Endothelial cell (in vitro differentiated cells): ENCODE results near the gene LEAP2. TPM values are rescaled to one million over a fixed set of nuclear protein-coding genes. Genes with fewer than 3 reads are reported as not detected.

Source experiments
- DNase-seq: peaks from one replicate; pipeline ENCODE4 v3.0.0; 2021; ENCODE audit warnings: low spot score
- H3K27ac Mint-ChIP-seq: one replicate; pipeline ENCODE4 v1.8.0; 2021; ENCODE audit warnings: mixed read lengths, inconsistent platforms; ENCODE audit not compliant: unreplicated experiment
- H3K27me3 Mint-ChIP-seq: one replicate; pipeline ENCODE4 v1.8.0; 2021; ENCODE audit warnings: mild to moderate bottlenecking, moderate library complexity, mixed read lengths, inconsistent platforms; ENCODE audit not compliant: unreplicated experiment
- H3K36me3 Mint-ChIP-seq: one replicate; pipeline ENCODE4 v1.8.0; 2021; ENCODE audit warnings: mild to moderate bottlenecking, low read depth, mixed read lengths, inconsistent platforms; ENCODE audit not compliant: unreplicated experiment
- H3K4me1 Mint-ChIP-seq: one replicate; pipeline ENCODE4 v1.8.0; 2021; ENCODE audit warnings: mild to moderate bottlenecking, mixed read lengths, inconsistent platforms; ENCODE audit not compliant: unreplicated experiment
- H3K4me3 Mint-ChIP-seq: one replicate; pipeline ENCODE4 v1.8.0; 2021; ENCODE audit warnings: mild to moderate bottlenecking, mixed read lengths, inconsistent platforms; ENCODE audit not compliant: unreplicated experiment
- H3K9me3 Mint-ChIP-seq: one replicate; pipeline ENCODE4 v1.8.0; 2021; ENCODE audit warnings: mixed read lengths, inconsistent platforms; ENCODE audit not compliant: unreplicated experiment
- CTCF ChIP-seq: fragments of 200-600 bp; sonication (generic); IDR thresholded peaks from one replicate; pipeline ENCODE4 v1.5.0; 2021; ENCODE audit warnings: antibody characterized with exemption; ENCODE audit not compliant: unreplicated experiment
- total RNA-seq: library from RNA; stranded (reverse); fragmentation: NEBNext Ultra II Directional; extraction: Animal tissue kit (Norgen Biotek cat#: 25700); gene quantifications from one replicate; pipeline ENCODE4 v1.2.1, GENCODE V29; 2021; ENCODE audit not compliant: unreplicated experiment

The LEAP2 gene
- total RNA-seq, 1 donor from 2014 or later: 0.82 TPM

- Mint-ChIP-seq H3K4me3 (no peak overlapping the region), H3K4me1 (peaks cover 6% of the 10 kb centered on the region), H3K9me3 (no peaks in the 10 kb centered on the region), H3K27ac (no peak overlapping the region), H3K27me3 (peaks cover 4% of the 10 kb centered on the region), H3K36me3 (no peaks in the 10 kb centered on the region)
- DNase-seq: no peak
- no peak for TF ChIP-seq CTCF
Observed at GRCh38 chr5:132860742-132861141, 12.7 kb upstream of the LEAP2 start.

DNA sequence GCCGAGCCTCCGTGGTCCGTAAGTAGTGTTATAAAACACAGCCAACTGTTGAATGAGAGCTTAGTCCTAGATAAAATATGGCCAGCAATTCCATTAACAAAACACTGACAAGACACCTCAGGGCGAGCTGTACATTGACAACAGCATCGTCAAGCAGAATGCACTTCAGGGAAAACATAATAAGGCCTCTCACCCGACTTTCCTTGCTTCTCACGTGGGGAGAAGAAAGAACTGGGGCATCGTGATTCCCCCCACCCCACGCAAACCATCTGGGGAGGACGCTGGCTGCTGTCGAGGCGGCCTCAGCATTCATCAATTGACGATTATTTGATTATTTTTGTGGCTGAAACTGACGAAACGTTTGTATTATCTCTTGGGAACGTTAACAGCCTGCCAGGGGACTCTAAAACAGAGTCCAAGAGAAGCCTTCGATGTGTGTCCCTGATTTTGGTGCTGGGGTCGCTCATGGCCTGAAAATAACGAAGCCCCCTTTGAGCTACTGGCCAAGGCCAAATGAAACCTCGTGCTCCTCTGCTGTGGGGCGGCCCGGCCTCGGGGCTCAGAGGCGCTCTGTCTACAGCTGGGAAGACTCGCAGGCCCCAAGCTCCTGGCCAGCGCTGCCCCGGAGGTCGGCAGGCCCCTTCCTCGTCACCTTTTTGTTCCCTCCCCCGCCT is 7.7 kb upstream of the LEAP2 start:
- Mint-ChIP-seq H3K9me3 (no peaks in the 10 kb centered on the region), H3K4me1 (peaks cover 20% of the 10 kb centered on the region), H3K27me3 (peaks cover 8% of the 10 kb centered on the region), H3K36me3 (peaks cover 3% of the 10 kb centered on the region), H3K4me3 (peak overlapping the region; percentile 99), H3K27ac (peak overlapping the region; percentile 98)
- TF ChIP-seq CTCF: no peak
- DNase-seq: no peak

- TF ChIP-seq CTCF: no peak
- Mint-ChIP-seq H3K9me3 (no peaks in the 10 kb centered on the region), H3K4me3 (peak within 1 kb of the TSS; percentile 99), H3K4me1 (peaks cover 20% of the 10 kb centered on the region), H3K27me3 (peaks cover 8% of the 10 kb centered on the region), H3K36me3 (peaks cover 4% of the 10 kb centered on the region), H3K27ac (peak within 1 kb of the TSS; percentile 98)
- DNase-seq: peak; percentile 89
Observed at GRCh38 chr5:132866342-132867045, 7.0 kb upstream of the LEAP2 start, which contains the start of the genes GDF9 and UQCRQ. Gene GDF9, minus strand, starts transcription at chr5:132866469. Its CDS starts 1,936 bp downstream, at chr5:132864533. Gene UQCRQ, plus strand, starts transcription at chr5:132866642. Its CDS starts 240 bp downstream, at chr5:132866882.

- peak overlapping the region; percentile 98 for H3K27ac Mint-ChIP-seq
- peaks cover 4% of the 10 kb centered on the region for H3K36me3 Mint-ChIP-seq
- DNase-seq: no peak
- peak overlapping the region; percentile 99 for H3K4me3 Mint-ChIP-seq
- H3K27me3 Mint-ChIP-seq: peaks cover 8% of the 10 kb centered on the region
- H3K4me1 Mint-ChIP-seq: peaks cover 20% of the 10 kb centered on the region
- TF ChIP-seq CTCF: no peak
- no peaks in the 10 kb centered on the region for H3K9me3 Mint-ChIP-seq
Observed at GRCh38 chr5:132867046-132867451, 6.4 kb upstream of the LEAP2 start.

DNA sequence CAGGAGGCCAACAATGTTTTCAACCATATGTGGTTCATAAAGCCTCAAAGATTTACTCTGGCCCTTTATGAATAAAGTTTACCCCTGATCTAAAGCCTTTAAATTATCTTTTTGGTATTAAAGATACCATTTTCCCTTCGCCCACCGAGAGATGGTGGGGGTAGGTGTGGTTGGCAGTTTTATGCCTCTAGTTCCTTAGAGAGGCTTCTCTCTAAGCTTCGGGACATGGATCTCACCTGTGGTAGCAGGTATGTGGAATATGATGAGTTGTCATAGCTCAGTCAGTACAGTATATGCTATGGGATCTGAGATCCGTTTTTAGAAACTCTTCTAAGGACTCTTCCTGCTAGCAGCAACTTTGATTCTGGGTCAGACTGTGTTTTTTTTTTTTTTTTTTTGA is 4.7 kb upstream of the LEAP2 start:
- no peak overlapping the region for H3K4me3 Mint-ChIP-seq
- H3K4me1 Mint-ChIP-seq: peaks cover 20% of the 10 kb centered on the region
- peaks cover 14% of the 10 kb centered on the region for H3K27me3 Mint-ChIP-seq
- no peak for TF ChIP-seq CTCF
- peaks cover 10% of the 10 kb centered on the region for H3K36me3 Mint-ChIP-seq
- peak overlapping the region; percentile 54 for H3K27ac Mint-ChIP-seq
- no peaks in the 10 kb centered on the region for H3K9me3 Mint-ChIP-seq
- no peak for DNase-seq
